ENCODE data around the gene TMC1.

GRCh38 chr9:72728031-72728770, 206.8 kb downstream of the TMC1 start:
- TF ChIP-seq CTCF (IDR thresholded peaks at IDR 0.05; ENCODE audit: borderline replicate concordance, extremely low read depth, low read length, poor library complexity, severe bottlenecking) (no peak), EZH2 (IDR thresholded peaks at IDR 0.05; ENCODE audit: borderline replicate concordance, low read depth, low read length, severe bottlenecking) (no peak)
